AML-193 (cell line): Measurements from ENCODE around the gene DUS1L.

Experiments used
- DNase-seq, 2 experiments: peaks; one replicate each; lab custom pipeline; 2025; lab: John Stamatoyannopoulos, UW

The DUS1L gene

DNA sequence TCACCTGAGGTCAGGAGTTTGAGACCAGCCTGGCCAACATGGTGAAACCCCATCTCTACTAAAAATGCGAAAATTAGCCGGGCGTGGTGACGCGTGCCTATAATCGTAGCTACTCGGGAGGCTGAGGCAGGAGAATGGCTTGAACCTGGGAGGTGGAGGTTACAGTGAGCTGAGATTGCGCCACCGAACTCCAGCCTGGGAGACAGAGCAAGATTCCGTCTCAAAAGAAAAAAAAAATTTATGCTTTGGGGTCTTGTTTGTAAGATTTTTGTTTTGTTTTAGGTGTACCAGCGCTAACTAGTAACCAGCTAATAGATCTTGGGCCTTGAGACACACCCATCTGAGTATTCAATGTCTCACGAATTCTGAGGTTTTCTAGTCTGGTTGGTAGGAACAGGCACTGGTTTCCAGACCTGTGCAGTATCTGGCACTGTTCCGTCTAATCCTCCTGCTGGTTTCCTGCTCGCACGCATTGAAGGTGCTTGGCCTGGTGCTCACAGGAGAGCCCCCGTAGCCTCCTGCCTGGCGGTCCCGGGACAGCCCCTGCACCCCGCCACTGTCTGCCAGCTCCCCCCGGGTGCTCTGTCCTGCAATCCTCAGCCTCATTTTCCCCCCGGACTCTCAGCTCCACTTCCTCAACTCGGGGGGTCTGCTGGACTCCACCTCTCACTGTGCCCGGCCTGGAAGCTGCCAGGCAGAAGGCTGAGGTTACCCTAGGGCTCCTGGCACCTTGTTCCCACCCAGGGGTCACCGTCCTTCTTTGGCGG is 10.6 kb upstream of the DUS1L start:
- DNase-seq = no peak

- DNase-seq = no peak
Measured at GRCh38 chr17:82073446-82073845, 7.8 kb upstream of the DUS1L start.

DNA sequence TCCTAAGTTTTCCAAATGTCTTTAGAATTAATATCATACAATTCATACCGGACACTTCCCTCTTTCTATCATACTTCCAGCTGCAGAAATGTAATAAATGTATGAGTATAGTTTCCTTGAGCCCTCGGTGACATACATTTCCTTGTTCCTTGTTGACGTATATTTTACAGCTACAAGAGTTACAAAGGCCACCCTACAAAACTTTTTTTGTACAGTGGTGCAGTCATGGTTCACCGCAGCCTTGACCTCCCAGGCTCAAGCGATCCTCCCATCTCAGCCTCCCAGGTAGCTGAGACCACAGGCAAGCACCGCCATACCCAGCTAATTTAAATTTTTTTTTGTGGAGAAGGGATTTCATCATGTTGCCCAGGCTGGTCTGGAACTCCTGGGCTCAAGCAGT is 7.2 kb upstream of the DUS1L start:
- no peak for DNase-seq

GRCh38 chr17:82070611-82071010 is 5.0 kb upstream of the DUS1L start:
- no peak for DNase-seq

GRCh38 chr17:82065193-82065637 is 389 bp downstream of the DUS1L start:
- no peak for DNase-seq

DNA sequence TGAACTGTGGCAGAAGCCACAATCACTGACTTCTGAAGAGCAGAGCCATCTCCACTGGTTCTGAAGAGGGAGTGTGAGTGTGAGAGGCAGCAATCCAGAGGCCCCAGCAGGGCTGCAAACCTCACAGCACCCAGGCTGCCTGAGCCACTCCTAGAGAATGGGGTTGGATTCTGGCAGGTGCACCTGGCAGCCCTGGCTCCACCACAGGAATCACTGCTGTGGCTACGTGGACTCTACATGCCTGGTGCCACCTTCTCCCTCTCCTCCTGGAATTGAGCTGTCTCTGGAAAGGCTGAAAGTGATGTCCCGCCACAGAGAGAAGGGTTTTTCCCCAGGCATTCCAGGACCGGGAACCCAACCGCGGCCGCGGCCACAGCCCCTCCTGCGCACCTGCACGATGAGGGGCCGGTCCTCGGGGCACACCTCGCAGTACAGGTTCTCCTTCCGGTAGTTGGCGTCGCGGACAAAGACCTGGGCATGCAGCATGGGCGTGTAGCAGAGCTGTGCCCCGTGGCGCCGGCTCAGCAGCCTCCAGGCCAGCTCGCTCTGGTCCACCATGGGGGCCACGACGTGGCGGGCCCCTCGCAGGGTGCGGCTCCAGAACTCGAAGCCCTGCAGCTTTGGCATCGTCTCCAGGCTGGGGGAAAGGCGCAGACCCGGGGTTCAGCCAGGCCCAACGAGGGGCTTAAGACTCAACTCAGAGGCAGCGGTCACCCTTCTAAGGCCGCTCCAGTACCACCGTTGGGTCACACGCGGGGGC is 991 bp downstream of the DUS1L start:
- no peak for DNase-seq

DNA sequence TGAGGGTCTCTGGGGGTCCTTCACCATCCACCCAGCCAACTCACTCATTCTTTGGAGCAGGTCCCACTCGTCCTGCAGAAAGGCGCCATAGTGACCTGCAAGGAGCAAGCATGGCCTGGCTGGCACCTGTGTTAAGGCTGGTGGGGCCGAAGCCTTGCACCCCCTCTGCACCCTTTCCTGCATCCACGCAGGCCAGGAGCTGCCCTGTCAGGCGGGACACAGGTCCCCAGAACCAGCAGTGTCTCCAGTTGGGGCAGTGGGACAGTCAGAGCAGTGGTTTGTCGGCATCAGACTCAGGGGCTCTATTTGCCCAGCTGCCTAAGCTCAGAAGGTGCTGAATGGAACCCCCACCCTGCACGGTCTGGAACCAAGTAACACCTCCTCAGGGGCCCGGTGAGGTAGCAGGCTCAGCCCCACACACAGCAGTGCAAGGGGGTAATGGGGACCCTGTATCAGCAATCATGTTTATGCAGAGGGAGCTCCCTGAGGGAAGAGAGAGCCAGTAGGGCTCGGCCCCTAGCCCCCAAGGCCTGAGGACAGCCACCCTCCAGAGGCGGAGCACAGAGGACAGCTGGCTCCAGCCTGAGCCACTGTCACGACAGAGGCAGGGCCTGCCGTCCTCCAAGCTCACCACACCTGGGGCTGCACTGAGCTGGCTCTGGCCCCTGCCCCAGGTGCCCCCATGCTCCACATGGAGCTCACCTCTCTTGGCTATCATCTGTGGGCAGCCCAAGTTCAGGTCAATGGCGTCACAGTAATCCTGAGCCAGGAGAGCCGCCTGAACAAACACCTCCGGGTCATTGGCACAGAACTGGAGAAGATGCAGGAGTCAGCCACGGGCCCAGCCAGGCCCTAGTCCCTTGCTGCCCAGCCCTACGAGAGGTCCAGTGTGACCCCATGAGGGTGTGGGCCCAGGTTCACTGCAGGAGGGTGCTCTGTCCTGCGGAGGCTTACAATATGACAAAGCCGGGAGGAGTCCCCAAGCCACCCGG is 1.9 kb downstream of the DUS1L start:
- no peak for DNase-seq

DNA sequence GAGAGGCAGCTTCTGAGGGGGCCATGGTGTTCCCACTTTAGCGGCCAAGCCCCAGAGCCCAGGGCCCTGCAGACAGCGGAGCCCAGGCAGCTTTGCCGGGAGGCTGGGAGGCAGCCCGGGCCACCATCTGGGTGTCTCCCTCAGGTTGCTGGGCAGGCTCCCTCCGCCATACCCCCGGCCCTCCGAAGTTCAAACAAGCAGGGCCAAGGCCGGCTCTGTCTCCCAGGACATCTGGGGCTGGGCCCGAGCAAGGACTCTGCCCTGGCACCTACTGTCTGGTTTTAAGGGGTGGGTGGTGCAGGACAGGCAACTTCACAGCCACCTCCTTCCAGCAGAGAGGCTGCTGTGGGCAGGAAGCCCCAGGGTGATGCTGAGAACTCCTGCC is 2.6 kb downstream of the DUS1L start:
- no peak for DNase-seq

DNA sequence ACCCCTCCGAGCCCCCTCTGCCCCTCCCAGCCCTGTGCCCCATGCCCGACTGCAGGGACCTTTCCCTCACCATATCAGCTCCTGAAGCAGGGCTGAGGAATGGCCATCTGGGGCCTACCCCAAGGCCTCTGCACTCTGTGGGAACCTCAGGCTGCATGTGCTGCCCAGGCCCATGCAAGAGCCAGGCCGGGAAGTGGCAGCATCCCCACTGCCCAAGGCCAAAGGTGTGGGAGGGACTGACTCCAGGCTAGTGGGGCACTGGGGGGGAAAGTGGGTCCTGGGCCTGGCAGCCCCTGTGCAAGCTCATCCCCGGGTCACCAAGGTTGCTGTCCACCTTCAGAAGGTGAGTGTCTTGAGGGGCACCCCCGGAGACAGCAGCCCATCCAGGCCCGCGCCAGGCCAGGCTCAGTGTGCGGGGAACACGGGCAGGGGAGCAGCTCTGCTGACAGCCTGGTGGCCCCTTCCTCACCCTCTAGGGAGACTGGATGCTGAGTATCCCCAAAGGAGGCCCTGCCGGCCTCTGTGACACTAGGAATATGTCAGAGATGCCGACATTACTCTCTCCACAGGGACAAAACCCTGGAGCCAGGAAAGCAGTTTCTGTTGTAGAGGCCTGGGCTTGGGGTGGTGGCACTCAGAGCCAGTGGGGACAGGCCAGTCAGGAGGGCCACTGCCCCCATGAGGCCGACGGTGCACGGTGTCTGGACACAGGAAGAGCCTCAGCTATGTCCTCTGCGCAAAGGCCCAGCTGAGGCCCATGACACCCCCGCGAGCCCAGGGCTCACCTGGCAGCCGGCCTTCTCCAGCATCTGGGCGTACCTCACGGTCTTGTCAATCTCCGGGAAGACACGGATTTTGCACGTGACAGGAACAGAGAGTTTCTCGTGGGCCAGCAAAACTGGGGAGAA is 3.3 kb downstream of the DUS1L start:
- no peak for DNase-seq

GRCh38 chr17:82061047-82061925 is 4.3 kb downstream of the DUS1L start:
- DNase-seq = no peak

DNA sequence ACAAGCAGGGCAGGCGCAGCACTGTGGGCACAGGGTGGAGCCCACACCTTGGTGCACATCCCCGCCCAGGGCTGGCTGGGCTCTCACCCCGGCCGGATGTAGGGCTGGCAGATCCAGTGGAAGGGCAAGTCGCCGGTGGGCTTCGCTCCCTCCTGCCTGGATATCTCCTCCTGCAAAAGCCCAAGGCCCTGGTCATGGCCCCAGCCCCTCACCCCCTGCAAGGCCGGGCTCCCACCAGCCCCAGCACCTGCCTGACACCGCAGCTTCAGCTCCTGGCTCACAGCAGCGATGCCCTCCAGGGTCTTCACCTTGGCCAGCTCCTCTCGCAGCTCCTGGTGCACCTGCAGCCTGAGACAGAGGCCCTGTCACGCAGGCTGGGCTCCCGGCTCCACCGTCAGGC is 5.0 kb downstream of the DUS1L start:
- DNase-seq = no peak

DNA sequence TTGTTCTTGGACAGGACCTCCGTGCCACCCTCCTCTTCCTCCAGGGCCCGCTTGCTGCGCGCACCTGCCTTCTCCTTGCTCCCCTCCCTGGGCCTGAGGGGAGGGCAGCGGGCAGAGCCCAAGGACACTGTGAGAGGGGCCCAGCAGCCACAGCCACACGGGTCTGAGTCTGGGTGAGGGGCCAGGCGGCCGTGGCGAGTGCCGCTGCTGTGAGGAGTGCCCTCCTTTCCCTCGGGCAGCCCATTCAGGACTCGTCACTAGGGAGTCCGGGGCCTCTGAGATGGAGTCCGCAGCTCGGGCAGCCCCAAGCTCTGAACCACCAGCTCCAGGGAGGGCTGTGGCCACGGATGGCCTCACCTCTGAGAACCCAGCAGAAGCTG is 5.6 kb downstream of the DUS1L start:
- no peak for DNase-seq

GRCh38 chr17:82059272-82060000 is 6.2 kb downstream of the DUS1L start:
- DNase-seq = no peak

DNA sequence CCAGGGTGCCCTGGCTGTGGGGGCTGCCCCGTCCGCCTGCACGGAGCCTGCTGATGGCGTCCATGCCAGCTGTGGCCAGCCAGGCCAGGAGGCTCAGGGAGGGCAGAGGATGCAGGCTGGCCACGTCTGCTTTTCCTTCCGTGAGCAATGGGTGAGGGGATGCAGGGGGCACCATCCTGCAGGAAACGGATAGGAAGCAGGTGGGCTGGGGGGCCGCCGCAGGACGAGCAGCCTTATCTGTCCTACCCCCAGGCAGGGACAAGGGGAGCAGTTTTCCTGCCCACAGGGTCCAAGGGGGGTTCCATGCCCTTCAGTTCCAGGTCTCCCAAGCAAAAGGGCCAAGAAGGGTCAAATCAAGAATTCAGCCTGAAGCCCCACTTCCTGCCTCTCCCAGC is 6.8 kb downstream of the DUS1L start:
- DNase-seq = no peak

GRCh38 chr17:82058230-82058854 is 7.3 kb downstream of the DUS1L start:
- no peak for DNase-seq

DNA sequence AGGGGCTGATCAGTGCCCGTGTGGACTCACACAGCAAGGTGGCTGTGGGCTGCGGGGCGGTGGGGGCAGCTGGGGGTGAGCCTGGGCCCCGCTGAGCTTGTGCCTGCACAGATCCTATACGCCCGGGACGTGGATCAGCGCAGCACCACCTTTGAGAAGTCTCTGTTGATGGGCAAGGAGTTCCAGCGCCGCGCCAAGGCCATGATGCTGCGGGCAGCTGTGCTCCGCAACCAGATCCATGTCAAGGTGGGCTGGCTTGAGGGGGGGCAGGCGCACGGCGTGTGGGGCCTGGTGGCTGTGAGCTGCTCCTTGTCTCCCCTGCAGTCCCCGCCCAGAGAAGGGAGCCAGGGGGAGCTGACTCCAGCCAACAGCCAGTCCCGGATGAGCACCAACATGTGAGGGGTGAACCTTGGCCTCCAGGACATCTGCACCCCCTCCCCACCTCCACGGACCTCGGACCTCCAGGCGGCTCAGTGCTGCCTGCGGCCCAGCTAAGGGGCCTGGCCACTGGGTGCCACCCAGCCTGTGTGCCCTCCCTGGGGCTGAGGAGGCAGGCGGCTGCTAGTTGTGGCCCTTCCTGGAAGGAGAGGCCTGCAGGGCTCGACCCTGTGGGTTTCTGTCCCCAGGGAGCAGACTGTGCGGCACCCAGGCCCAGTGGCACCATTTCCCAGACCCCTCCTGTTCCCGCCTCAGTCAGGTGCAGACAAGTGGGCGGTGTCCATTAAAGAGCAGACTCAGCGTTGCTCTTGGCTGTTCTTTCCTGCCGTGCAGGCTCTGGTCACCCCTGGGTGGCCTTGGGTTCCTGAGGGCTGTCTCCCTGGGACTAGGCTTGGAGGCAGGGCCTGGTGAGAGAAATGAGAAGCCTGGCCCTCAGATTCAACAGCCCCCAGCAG is 8.6 kb downstream of the DUS1L start:
- DNase-seq = no peak

- no peak for DNase-seq
Measured at GRCh38 chr17:82055965-82056728, 9.5 kb downstream of the DUS1L start.
